HG03108 (cell line): ENCODE data around the gene KIF3B.
"Not testable (repeated sequence)": the region's sequence is repeated elsewhere in the genome, so short reads cannot be mapped to it uniquely, and the experiment has no call there.

Experiments used
- ATAC-seq: cut with Tn5 transposase; IDR thresholded peaks from one replicate; pipeline ENCODE4 v1.9.1; 2021; ENCODE audit warnings: moderate library complexity; ENCODE audit not compliant: unreplicated experiment

Gene KIF3B

DNA sequence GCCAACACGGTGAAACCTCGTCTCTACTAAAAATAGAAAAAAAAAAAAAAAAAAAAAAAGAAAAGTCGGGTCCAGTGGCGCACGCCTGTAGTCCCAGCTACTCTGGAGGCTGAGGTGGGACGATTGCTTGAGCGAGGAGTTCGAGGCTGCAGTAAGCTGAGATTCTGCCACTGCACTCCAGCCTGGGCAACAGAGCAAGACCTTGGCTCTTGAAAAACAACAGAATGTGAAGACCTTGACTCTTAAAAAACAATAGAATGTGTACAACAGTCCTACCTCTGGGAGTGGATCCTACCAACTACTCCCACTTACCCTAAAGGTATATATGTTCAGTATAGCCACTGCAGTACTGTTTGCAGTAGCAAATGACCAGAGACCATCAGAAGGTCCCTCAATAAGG is 15.1 kb downstream of the KIF3B start:
- no peak for ATAC-seq

- no peak for ATAC-seq
Measured at GRCh38 chr20:32294071-32294470, 16.6 kb downstream of the KIF3B start.

- ATAC-seq = no peak
Measured at GRCh38 chr20:32296412-32296811, 19.0 kb downstream of the KIF3B start.

- ATAC-seq = no peak
Measured at GRCh38 chr20:32296819-32297420, 19.5 kb downstream of the KIF3B start.

GRCh38 chr20:32297439-32297838 is 20.0 kb downstream of the KIF3B start:
- no peak for ATAC-seq

DNA sequence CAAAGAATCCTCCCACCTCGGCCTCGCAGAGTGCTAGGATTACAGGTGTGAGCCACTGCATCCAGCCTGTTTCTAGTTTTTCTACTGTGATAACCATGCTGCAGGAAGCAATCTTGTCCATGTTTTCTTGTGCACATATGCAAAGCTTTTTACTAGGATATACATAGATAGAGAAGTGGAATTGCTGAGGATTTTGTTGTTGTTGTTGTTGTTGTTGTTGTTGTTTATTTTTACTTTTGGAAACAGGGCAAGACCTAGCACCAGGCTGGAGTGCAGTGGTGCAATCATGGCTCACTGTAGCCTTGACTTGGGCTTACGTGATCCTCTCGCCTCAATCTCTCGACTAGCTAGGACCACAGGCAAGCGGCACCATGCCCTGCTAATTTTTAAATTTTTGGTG is 23.2 kb downstream of the KIF3B start:
- ATAC-seq = no peak

- no peak for ATAC-seq
Measured at GRCh38 chr20:32301719-32302506, 24.5 kb downstream of the KIF3B start.

GRCh38 chr20:32302507-32302872 is 25.0 kb downstream of the KIF3B start:
- no peak for ATAC-seq

DNA sequence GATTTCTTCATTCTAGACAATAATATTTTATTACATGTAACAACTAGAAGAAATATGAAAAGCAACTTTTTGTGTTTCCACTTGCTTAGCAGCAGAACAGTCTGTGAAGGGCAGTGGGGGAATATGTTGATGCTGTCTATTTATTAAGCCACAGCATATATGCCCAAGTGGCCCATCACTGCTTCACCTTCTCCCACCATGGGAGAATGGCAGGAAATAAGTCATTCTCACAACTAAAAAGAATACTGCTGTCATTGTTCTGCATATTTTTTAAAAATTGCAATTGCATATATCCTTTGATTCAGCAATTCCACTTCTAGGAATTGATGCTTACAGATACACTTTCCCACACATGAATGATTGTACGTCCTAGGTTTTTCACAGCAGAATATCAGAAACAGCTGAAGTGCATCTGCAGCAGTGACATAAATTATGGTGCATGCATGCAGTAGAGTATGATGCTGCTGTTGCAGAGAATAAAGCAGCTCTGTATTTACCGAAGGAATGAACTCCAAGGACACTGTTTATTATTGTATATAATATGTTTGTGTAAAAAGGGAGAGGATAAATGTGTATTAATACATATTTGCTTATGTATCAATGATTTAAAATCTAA is 26.8 kb downstream of the KIF3B start:
- ATAC-seq = no peak

GRCh38 chr20:32312718-32313424 is 35.4 kb downstream of the KIF3B start:
- no peak for ATAC-seq

DNA sequence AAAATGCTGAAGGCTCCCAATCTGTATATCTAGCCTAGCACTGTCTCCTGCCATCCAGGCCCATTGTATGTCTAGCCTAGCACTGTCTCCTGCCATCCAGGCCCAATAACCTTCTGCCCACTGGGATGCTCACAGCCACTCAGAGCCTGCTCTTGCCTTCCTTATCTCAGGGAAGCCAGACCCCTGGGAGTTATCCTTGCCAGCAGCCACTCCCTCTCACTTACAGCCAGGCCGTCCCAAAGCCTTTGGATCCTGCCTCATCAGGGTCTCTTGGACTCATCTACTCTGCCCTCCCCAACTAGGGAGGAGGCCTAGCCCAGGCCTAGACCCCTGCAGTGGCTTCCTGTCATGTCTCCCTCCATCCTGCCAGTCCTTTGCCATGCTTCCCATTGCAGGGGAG is 37.3 kb downstream of the KIF3B start:
- no peak for ATAC-seq

- ATAC-seq = no peak
Measured at GRCh38 chr20:32315399-32315798, 37.9 kb downstream of the KIF3B start.

DNA sequence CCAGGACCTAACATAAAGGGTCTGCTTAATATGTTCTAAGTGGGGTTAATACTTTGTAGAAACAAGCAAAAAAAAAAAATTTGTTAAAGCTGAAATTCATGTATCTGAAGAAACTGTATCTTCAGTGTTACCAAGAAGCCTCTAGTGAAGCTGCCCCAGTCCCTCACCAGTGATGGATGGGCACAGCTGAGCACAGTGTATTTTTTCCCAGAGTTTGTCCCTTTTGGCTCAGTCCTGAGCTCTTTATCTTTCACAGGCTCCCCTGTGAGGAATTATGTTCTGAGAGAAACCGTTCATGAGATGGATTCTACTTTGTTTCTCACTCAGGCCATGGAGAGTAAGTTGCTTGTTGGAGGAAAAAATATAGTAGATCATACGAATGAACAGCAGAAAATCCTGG is 38.4 kb downstream of the KIF3B start:
- no peak for ATAC-seq

DNA sequence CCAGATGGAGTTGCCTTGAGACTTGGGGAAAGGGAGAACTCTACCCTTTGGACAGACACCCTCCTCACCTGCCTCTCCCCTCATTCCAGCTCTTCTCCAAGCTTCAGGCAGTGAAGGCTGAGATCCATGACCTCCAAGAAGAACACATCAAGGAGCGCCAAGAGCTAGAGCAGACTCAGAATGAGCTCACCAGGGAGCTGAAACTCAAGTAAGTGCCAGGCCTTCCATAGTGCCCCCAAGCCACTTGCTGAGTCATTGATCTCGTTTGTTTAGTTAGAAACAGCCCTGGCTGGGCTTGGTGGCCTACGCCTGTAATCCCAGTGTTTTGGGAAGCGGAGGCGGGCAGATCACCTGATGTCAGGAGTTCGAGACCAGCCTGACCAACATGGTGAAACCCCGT is 39.2 kb downstream of the KIF3B start:
- no peak for ATAC-seq

- ATAC-seq = no peak
Measured at GRCh38 chr20:32319100-32319499, 41.6 kb downstream of the KIF3B start.

GRCh38 chr20:32320305-32320704 is 42.9 kb downstream of the KIF3B start:
- no peak for ATAC-seq

- no peak for ATAC-seq
Measured at GRCh38 chr20:32321390-32321789, 43.9 kb downstream of the KIF3B start.

GRCh38 chr20:32322260-32322659 is 44.8 kb downstream of the KIF3B start:
- not testable (repeated sequence) for ATAC-seq

GRCh38 chr20:32323761-32324160 is 46.3 kb downstream of the KIF3B start:
- not testable (repeated sequence) for ATAC-seq

DNA sequence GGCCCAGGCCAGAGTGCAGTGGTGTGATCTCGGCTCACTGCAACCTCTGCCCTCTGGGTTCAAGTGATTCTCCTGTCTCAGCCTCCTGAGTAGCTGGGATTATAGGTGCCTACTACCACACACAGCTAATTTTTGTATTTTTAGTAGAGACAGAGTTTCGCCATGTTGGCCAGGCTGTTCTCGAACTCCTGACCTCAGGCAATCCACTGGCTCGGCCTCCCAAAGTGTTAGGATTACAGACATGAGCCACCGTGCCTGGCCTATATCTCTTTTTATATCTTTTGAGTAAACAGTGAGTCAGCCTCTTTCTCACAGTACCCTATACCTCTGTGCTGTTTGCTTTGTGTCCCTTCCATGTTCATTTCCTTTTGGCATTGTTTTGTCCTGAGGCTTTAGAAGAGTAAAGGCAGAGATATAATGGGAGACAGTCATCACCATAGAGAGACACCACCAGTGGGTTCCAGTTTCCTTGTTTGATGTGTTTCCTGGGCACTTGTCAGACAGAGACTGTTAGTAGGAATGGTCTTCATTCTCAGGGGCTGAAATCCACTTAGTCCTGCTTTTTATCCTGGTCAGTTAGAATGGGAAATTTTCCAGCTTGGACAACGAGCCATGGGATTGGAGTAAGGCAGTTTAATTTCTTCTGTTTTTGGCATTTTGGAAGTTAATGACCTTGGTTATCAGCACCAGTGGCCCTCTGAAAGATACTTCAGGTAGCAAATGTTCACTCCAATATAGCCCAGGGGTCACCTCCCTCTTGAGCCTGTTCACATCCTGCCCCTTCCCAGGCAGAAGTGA is 48.5 kb downstream of the KIF3B start:
- ATAC-seq = no peak

GRCh38 chr20:32326504-32326845 is 49.0 kb downstream of the KIF3B start:
- no peak for ATAC-seq
